Measurements from ENCODE around the gene SMO. TPM values are rescaled to one million over a fixed set of nuclear protein-coding genes. Genes with fewer than 3 reads are reported as not detected.
A peak's percentile ranks its signal among the peaks of the same experiment; 100 is the strongest.

The SMO gene
- total RNA-seq, 2 donors from 2014 or later = 4.7 to 9.9 TPM

GRCh38 chr7:129224251-129225205 lies 36.1 kb downstream of the SMO start, which contains the start of gene AHCYL2:
Gene AHCYL2 (plus strand): TSS chr7:129225030.
- no peaks in the 10 kb centered on the region for H3K27me3 ChIP-seq
- TF ChIP-seq CTCF (IDR thresholded peaks at IDR 0.05) = no peak
- H3K27ac ChIP-seq = peak within 1 kb of the TSS; percentile 94 to 98
- peaks cover 0 to 14% of the 10 kb centered on the region in 2 donors for H3K4me1 ChIP-seq
- H3K4me3 ChIP-seq = peak within 1 kb of the TSS; percentile 82 to 86
- peak; percentile 96 for DNase-seq (ENCODE audit: low spot score)
- H3K9me3 ChIP-seq = no peaks in the 10 kb centered on the region
- H3K36me3 ChIP-seq = no peaks in the 10 kb centered on the region

GRCh38 chr7:129225206-129225930 lies 36.9 kb downstream of the SMO start:
- H3K4me1 ChIP-seq = peaks cover 0 to 14% of the 10 kb centered on the region in 2 donors
- peak overlapping the region; percentile 82 to 86 for H3K4me3 ChIP-seq
- DNase-seq (ENCODE audit: low spot score) = no peak
- no peaks in the 10 kb centered on the region for H3K36me3 ChIP-seq
- peak overlapping the region; percentile 94 to 98 for H3K27ac ChIP-seq
- no peak for TF ChIP-seq CTCF (IDR thresholded peaks at IDR 0.05)
- H3K9me3 ChIP-seq = no peaks in the 10 kb centered on the region
- H3K27me3 ChIP-seq = no peaks in the 10 kb centered on the region

GRCh38 chr7:129225931-129226572 lies 37.6 kb downstream of the SMO start:
- no peak for TF ChIP-seq CTCF (IDR thresholded peaks at IDR 0.05)

GRCh38 chr7:129227646-129228578 lies 39.5 kb downstream of the SMO start:
- no peak overlapping the region for H3K4me3 ChIP-seq
- no peaks in the 10 kb centered on the region for H3K27me3 ChIP-seq
- no peaks in the 10 kb centered on the region for H3K36me3 ChIP-seq
- no peak overlapping the region for H3K27ac ChIP-seq
- H3K9me3 ChIP-seq = no peaks in the 10 kb centered on the region
- no peak for DNase-seq (ENCODE audit: low spot score)
- TF ChIP-seq CTCF (IDR thresholded peaks at IDR 0.05) = no peak
- H3K4me1 ChIP-seq = peaks cover 0 to 14% of the 10 kb centered on the region in 2 donors

More at GRCh38 chr7:129225931-129226572, 37.6 kb downstream of the SMO start:
- H3K36me3 ChIP-seq = no peaks in the 10 kb centered on the region
- no peak for DNase-seq (ENCODE audit: low spot score)
- peak overlapping the region; percentile 94 to 98 for H3K27ac ChIP-seq
- no peaks in the 10 kb centered on the region for H3K9me3 ChIP-seq
- peaks cover 0 to 14% of the 10 kb centered on the region in 2 donors for H3K4me1 ChIP-seq
- no peaks in the 10 kb centered on the region for H3K27me3 ChIP-seq
- peak overlapping the region; percentile 82 to 86 for H3K4me3 ChIP-seq

- Histone ChIP-seq H3K27ac (no peak overlapping the region), H3K36me3 (no peaks in the 10 kb centered on the region), H3K9me3 (no peaks in the 10 kb centered on the region), H3K27me3 (no peaks in the 10 kb centered on the region), H3K4me1 (peaks cover 0 to 14% of the 10 kb centered on the region in 2 donors), H3K4me3 (no peak overlapping the region)
- no peak for TF ChIP-seq CTCF (IDR thresholded peaks at IDR 0.05)
- no peak for DNase-seq (ENCODE audit: low spot score)
These were observed 40.2 kb downstream of the SMO start for GRCh38 chr7:129228633-129229032.

All from right atrium auricular region (tissue), 2 donors.